ENCODE results near the gene CTDSP1. TPM values are rescaled to one million over a fixed set of nuclear protein-coding genes. Genes with fewer than 3 reads are reported as not detected.

CTDSP1 gene
- polyA plus RNA-seq, 3 donors from 2014 or later = 43.7 to 78.5 (median 61.8) TPM

GRCh38 chr2:218397820-218398436 is 1.7 kb upstream of the CTDSP1 start:
- H3K4me3 Mint-ChIP-seq = peak overlapping the region; percentile 89 to 95 (median 94)
- peak overlapping the region; percentile 94 to 99 (median 98) for H3K27ac Mint-ChIP-seq
- no peaks in the 10 kb centered on the region for H3K36me3 Mint-ChIP-seq
- H3K9me3 Mint-ChIP-seq = no peaks in the 10 kb centered on the region
- peaks cover 18 to 45% (median 37%) of the 10 kb centered on the region in 3 donors for H3K27me3 Mint-ChIP-seq (ENCODE audit: low read depth in 3 of 3)
- peak; percentile 75 to 80 (median 76) for DNase-seq
- peaks cover 54 to 55% of the 10 kb centered on the region in 2 donors for H3K4me1 Mint-ChIP-seq

- H3K9me3 Mint-ChIP-seq = no peaks in the 10 kb centered on the region
- H3K4me1 Mint-ChIP-seq = peaks cover 55 to 56% of the 10 kb centered on the region in 2 donors
- peaks cover 23 to 46% (median 36%) of the 10 kb centered on the region in 3 donors for H3K27me3 Mint-ChIP-seq (ENCODE audit: low read depth in 3 of 3)
- peak overlapping the region; percentile 89 to 95 (median 94) for H3K4me3 Mint-ChIP-seq
- peak; percentile 74 to 78 (median 77) for DNase-seq
- peaks cover 0 to 6% (median 0%) of the 10 kb centered on the region in 3 donors for H3K36me3 Mint-ChIP-seq
- peak overlapping the region; percentile 94 to 99 (median 98) for H3K27ac Mint-ChIP-seq
Observed at GRCh38 chr2:218398437-218399390, 954 bp upstream of the CTDSP1 start.

DNA sequence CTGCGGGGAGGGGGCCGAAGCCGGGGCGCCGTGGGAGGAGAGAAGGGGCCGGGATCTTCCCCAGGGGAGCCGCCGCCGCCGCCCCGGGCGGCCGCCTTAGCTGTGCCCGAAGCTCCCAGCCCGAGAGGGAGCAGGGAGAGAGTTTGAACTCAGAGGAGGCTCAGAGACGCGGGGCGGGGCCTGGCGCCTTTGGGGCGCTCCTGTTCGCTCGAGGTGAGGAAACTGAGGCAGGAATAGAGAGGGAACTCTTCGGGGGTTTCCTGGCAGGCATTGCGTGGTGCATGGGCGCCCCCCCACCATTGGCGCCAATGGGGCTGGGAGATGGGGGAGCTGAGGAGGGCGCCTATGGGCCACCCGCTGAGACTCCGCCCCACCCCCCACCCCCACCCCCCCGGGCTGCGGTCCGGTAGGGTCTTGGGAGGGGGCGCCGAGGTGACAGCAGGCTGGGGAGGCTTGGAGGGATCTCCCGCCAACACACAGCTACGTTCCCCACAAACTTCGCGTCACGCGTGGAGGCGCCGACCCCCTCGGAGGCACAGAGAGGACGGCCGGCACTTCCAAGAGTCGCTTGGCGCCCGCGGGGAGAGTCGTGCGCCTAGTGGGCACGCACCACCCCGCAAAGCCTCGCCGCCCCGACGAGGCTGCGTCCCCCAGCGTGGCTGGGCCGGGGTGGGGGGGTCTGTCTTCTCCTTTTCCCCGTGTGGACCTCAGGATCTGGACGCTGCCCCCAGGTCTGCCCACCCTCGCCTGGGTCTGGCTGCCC is 680 bp downstream of the CTDSP1 start:
- peak; percentile 46 to 50 (median 48) for DNase-seq
- H3K36me3 Mint-ChIP-seq = peaks cover 0 to 10% (median 4%) of the 10 kb centered on the region in 3 donors
- peaks cover 55 to 56% of the 10 kb centered on the region in 2 donors for H3K4me1 Mint-ChIP-seq
- peak overlapping the region; percentile 87 to 95 (median 93) for H3K27ac Mint-ChIP-seq
- H3K27me3 Mint-ChIP-seq (ENCODE audit: low read depth in 3 of 3) = peaks cover 21 to 39% (median 31%) of the 10 kb centered on the region in 3 donors
- H3K9me3 Mint-ChIP-seq = no peaks in the 10 kb centered on the region
- peak overlapping the region; percentile 94 to 96 (median 94) for H3K4me3 Mint-ChIP-seq

- H3K9me3 Mint-ChIP-seq = no peaks in the 10 kb centered on the region
- H3K4me3 Mint-ChIP-seq = peak overlapping the region; percentile 75 to 95 (median 94)
- peak overlapping the region; percentile 34 to 94 (median 62) for H3K27ac Mint-ChIP-seq
- no peak for DNase-seq
- peaks cover 56 to 59% of the 10 kb centered on the region in 2 donors for H3K4me1 Mint-ChIP-seq
- H3K27me3 Mint-ChIP-seq (ENCODE audit: low read depth in 3 of 3) = peaks cover 27 to 38% (median 29%) of the 10 kb centered on the region in 3 donors
- H3K36me3 Mint-ChIP-seq = peaks cover 0 to 10% (median 4%) of the 10 kb centered on the region in 3 donors
Observed at GRCh38 chr2:218400930-218401881, 1.5 kb downstream of the CTDSP1 start.

- DNase-seq = no peak
- H3K36me3 Mint-ChIP-seq = peaks cover 0 to 10% (median 4%) of the 10 kb centered on the region in 3 donors
- H3K9me3 Mint-ChIP-seq = no peaks in the 10 kb centered on the region
- peaks cover 54 to 58% of the 10 kb centered on the region in 2 donors for H3K4me1 Mint-ChIP-seq
- peak overlapping the region; percentile 75 to 95 (median 94) for H3K4me3 Mint-ChIP-seq
- H3K27me3 Mint-ChIP-seq (ENCODE audit: low read depth in 3 of 3) = peaks cover 25 to 36% (median 27%) of the 10 kb centered on the region in 3 donors
- peak overlapping the region in 4 of 6 donors; percentile 37 to 94 (median 72) for H3K27ac Mint-ChIP-seq
Observed at GRCh38 chr2:218401890-218402289, 2.2 kb downstream of the CTDSP1 start.

DNA sequence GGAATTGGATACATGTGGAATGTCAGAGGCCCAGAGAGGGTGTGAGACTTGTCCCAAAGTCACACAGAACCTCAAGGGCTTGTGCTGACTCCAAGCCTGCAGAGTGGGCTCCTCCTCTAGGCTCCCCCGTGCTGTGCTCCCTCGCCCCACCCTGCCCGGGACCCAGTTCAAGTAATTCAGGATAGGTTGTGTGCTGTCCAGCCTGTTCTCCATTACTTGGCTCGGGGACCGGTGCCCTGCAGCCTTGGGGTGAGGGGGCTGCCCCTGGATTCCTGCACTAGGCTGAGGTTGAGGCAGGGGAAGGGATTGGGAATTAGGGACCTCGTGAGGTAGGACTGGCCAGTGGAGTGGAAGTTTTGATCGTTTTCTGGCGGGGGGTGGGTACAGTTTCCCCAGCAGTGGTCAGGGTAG is 2.8 kb downstream of the CTDSP1 start:
- peaks cover 0 to 10% (median 4%) of the 10 kb centered on the region in 3 donors for H3K36me3 Mint-ChIP-seq
- no peaks in the 10 kb centered on the region for H3K9me3 Mint-ChIP-seq
- DNase-seq = no peak
- peak overlapping the region in 3 of 6 donors; percentile 31 to 64 (median 43) for H3K27ac Mint-ChIP-seq
- peak overlapping the region in 4 of 5 donors; percentile 23 to 50 (median 36) for H3K4me3 Mint-ChIP-seq
- peaks cover 25 to 37% (median 28%) of the 10 kb centered on the region in 3 donors for H3K27me3 Mint-ChIP-seq (ENCODE audit: low read depth in 3 of 3)
- H3K4me1 Mint-ChIP-seq = peaks cover 54 to 58% of the 10 kb centered on the region in 2 donors

DNA sequence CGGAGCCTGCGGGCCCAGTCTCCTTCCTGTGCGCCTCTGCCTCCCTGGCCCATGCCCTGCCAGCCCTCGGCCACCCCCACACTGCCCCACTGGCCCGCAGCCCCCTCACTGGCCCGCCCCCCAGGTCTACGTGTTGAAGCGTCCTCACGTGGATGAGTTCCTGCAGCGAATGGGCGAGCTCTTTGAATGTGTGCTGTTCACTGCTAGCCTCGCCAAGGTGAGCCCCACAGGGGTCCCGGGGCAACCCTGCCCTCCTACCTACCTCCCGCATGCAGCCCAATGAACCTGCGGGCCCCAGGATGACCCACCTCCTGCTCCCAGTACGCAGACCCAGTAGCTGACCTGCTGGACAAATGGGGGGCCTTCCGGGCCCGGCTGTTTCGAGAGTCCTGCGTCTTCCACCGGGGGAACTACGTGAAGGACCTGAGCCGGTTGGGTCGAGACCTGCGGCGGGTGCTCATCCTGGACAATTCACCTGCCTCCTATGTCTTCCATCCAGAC is 3.3 kb downstream of the CTDSP1 start:
- Mint-ChIP-seq H3K9me3 (no peaks in the 10 kb centered on the region), H3K27ac (peak overlapping the region in 4 of 6 donors; percentile 32 to 94 (median 74)), H3K4me1 (peaks cover 54 to 57% of the 10 kb centered on the region in 2 donors), H3K4me3 (peak overlapping the region in 4 of 5 donors; percentile 10 to 44 (median 36)), H3K36me3 (peaks cover 0 to 10% (median 4%) of the 10 kb centered on the region in 3 donors), H3K27me3 (ENCODE audit: low read depth in 3 of 3) (peaks cover 21 to 36% (median 27%) of the 10 kb centered on the region in 3 donors)
- DNase-seq = no peak

DNA sequence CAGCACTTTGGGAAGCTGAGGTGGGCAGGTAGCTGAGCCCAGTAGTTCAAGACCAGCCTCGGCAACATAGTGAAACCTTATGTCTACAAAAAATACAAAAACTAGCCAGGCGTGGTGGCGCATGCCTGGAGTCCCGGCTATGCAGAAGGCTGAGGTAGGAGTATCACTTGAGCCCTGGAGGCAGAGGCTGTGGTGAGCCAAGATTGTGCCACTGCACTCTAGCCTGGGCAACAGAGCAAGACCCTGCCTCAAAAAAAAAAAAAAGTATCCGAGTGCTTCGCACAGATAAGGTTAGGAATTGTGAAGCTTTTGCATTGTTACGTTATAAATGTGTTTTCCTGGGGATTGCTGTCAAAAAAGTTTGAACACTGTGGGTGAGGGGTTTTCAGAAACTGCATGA is 4.1 kb downstream of the CTDSP1 start:
- Mint-ChIP-seq H3K27me3 (ENCODE audit: low read depth in 3 of 3) (peaks cover 15 to 34% (median 26%) of the 10 kb centered on the region in 3 donors), H3K27ac (peak overlapping the region; percentile 51 to 94 (median 80)), H3K4me1 (peaks cover 59% of the 10 kb centered on the region in 2 donors), H3K36me3 (peaks cover 0 to 10% (median 4%) of the 10 kb centered on the region in 3 donors), H3K9me3 (no peaks in the 10 kb centered on the region), H3K4me3 (peak overlapping the region in 4 of 5 donors; percentile 33 to 52 (median 42))
- no peak for DNase-seq

- Mint-ChIP-seq H3K36me3 (peaks cover 0 to 10% (median 4%) of the 10 kb centered on the region in 3 donors), H3K9me3 (no peaks in the 10 kb centered on the region), H3K27ac (peak overlapping the region; percentile 92 to 95 (median 94)), H3K27me3 (ENCODE audit: low read depth in 3 of 3) (peaks cover 9 to 29% (median 26%) of the 10 kb centered on the region in 3 donors), H3K4me3 (peak overlapping the region in 2 of 5 donors; percentile 52 to 79), H3K4me1 (peaks cover 59% of the 10 kb centered on the region in 2 donors)
- no peak for DNase-seq
Observed at GRCh38 chr2:218404351-218405085, 4.8 kb downstream of the CTDSP1 start.

- Mint-ChIP-seq H3K4me1 (peaks cover 59% of the 10 kb centered on the region in 2 donors), H3K9me3 (no peaks in the 10 kb centered on the region), H3K36me3 (peaks cover 0 to 10% (median 4%) of the 10 kb centered on the region in 3 donors), H3K27me3 (ENCODE audit: low read depth in 3 of 3) (peaks cover 7 to 26% (median 26%) of the 10 kb centered on the region in 3 donors), H3K4me3 (peak overlapping the region; percentile 79 to 85 (median 81)), H3K27ac (peak overlapping the region; percentile 92 to 95 (median 94))
- no peak for DNase-seq
Observed at GRCh38 chr2:218405086-218405745, 5.5 kb downstream of the CTDSP1 start.

- no peak for DNase-seq
- Mint-ChIP-seq H3K4me1 (peaks cover 59% of the 10 kb centered on the region in 2 donors), H3K4me3 (peak overlapping the region; percentile 79 to 85 (median 81)), H3K36me3 (peaks cover 0 to 10% (median 4%) of the 10 kb centered on the region in 3 donors), H3K27me3 (ENCODE audit: low read depth in 3 of 3) (peaks cover 7 to 26% (median 25%) of the 10 kb centered on the region in 3 donors), H3K9me3 (no peaks in the 10 kb centered on the region), H3K27ac (peak overlapping the region; percentile 92 to 95 (median 94))
Observed at GRCh38 chr2:218405746-218406208, 6.1 kb downstream of the CTDSP1 start.

Data from immature natural killer cell (primary cell).